Upper lobe of right lung (tissue), 1 donor: ENCODE measurements around the gene CASP12. TPM values are rescaled to one million over a fixed set of nuclear protein-coding genes. Genes with fewer than 3 reads are reported as not detected.

Experiments used
- ATAC-seq: fragments of 200-7000 bp; cut with Tn5 transposase; one replicate; pipeline ENCODE4 v1.9.1; 2020; ENCODE audit warnings: mild to moderate bottlenecking, moderate library complexity
- DNase-seq: peaks from one replicate; pipeline ENCODE4 v3.0.0-alpha.2; 2020
- H3K27ac ChIP-seq: fragments of 200-600 bp; one replicate; pipeline ENCODE4 v1.8.0; 2022
- H3K27me3 ChIP-seq: fragments of 200-600 bp; one replicate; pipeline ENCODE4 v1.8.0; 2022; ENCODE audit warnings: mild to moderate bottlenecking
- H3K36me3 ChIP-seq: fragments of 200-600 bp; one replicate; pipeline ENCODE4 v1.8.0; 2022
- H3K4me1 ChIP-seq: fragments of 200-600 bp; one replicate; pipeline ENCODE4 v1.8.0; 2022
- H3K4me3 ChIP-seq: fragments of 200-600 bp; one replicate; pipeline ENCODE4 v1.8.0; 2022; ENCODE audit warnings: mild to moderate bottlenecking
- H3K9me3 ChIP-seq: fragments of 200-600 bp; one replicate; pipeline ENCODE4 v1.8.0; 2022
- intact Hi-C: fragments of 100-400 bp; cut with DNase I; formaldehyde crosslinking; loops from one replicate; pipeline ENCODE4 v1.11.0; 2022
- total RNA-seq: library from RNA; stranded (reverse); fragmentation: NEBNext Ultra II Directional; extraction: Animal tissue kit (Norgen Biotek cat#: 25700); gene quantifications from one replicate; pipeline ENCODE4 v1.2.1, GENCODE V29; 2021
- TF ChIP-seq, protein P1 (sequence below): fragments of 200-600 bp; IDR thresholded peaks from one replicate; pipeline ENCODE4 v1.8.0; 2022; ENCODE audit warnings: antibody characterized with exemption
- donor health status: DM: no; HTN: yes; CAD: no; lungs with severe emphysema.

The CASP12 gene
- total RNA-seq, 1 donor from 2014 or later = 2.4 TPM

DNA sequence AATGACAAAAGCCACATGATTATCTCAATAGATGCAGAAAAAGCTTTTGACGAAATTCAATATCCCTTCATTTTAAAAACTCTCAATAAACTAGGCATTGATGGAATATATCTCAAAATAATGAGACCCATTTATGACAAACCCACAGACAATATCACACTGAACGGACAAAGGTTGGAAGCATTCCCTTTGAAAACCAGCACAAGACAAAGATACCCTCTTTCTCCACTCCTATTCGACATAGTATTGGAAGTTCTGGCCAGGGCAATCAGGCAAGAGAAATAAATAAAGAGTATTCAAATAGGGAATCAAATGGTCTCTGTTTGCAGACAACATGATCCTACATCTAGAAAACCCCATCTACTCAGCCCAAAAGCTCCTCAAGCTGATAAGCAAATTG, 52.0 kb downstream of the CASP12 start:
- H3K4me1 ChIP-seq = no peaks in the 10 kb centered on the region
- H3K27ac ChIP-seq = no peak overlapping the region
- no peaks in the 10 kb centered on the region for H3K27me3 ChIP-seq
- H3K4me3 ChIP-seq = no peak overlapping the region
- no peak for DNase-seq
- TF ChIP-seq, protein P1, sequence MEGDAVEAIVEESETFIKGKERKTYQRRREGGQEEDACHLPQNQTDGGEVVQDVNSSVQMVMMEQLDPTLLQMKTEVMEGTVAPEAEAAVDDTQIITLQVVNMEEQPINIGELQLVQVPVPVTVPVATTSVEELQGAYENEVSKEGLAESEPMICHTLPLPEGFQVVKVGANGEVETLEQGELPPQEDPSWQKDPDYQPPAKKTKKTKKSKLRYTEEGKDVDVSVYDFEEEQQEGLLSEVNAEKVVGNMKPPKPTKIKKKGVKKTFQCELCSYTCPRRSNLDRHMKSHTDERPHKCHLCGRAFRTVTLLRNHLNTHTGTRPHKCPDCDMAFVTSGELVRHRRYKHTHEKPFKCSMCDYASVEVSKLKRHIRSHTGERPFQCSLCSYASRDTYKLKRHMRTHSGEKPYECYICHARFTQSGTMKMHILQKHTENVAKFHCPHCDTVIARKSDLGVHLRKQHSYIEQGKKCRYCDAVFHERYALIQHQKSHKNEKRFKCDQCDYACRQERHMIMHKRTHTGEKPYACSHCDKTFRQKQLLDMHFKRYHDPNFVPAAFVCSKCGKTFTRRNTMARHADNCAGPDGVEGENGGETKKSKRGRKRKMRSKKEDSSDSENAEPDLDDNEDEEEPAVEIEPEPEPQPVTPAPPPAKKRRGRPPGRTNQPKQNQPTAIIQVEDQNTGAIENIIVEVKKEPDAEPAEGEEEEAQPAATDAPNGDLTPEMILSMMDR = no peak
- H3K9me3 ChIP-seq = no peaks in the 10 kb centered on the region
- no peak for ATAC-seq
- intact Hi-C loops = no loop called here
- H3K36me3 ChIP-seq = no peaks in the 10 kb centered on the region

DNA sequence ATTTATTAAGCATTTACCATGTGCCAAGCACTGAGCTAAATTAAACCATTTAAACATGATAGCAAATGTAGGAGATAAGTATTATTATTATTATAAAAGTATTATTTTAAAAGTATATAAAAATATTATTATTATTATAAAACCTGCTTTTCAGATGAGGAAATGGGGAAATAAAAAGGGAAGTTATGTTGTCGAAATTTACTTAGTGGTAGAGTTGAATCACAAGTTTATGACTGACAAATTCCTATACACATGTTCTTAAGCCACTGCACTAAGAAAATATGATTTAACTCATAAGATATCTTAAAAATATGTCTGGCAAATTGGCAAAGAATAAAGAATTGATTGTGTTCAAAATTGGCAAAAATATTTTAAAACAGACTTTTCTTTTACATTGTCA, 53.8 kb downstream of the CASP12 start:
- intact Hi-C loops = no loop called here
- no peak overlapping the region for H3K4me3 ChIP-seq
- no peaks in the 10 kb centered on the region for H3K9me3 ChIP-seq
- H3K36me3 ChIP-seq = no peaks in the 10 kb centered on the region
- ATAC-seq = no peak
- TF ChIP-seq, protein P1 = no peak
- no peak overlapping the region for H3K27ac ChIP-seq
- H3K27me3 ChIP-seq = no peaks in the 10 kb centered on the region
- H3K4me1 ChIP-seq = no peaks in the 10 kb centered on the region
- DNase-seq = no peak

DNA sequence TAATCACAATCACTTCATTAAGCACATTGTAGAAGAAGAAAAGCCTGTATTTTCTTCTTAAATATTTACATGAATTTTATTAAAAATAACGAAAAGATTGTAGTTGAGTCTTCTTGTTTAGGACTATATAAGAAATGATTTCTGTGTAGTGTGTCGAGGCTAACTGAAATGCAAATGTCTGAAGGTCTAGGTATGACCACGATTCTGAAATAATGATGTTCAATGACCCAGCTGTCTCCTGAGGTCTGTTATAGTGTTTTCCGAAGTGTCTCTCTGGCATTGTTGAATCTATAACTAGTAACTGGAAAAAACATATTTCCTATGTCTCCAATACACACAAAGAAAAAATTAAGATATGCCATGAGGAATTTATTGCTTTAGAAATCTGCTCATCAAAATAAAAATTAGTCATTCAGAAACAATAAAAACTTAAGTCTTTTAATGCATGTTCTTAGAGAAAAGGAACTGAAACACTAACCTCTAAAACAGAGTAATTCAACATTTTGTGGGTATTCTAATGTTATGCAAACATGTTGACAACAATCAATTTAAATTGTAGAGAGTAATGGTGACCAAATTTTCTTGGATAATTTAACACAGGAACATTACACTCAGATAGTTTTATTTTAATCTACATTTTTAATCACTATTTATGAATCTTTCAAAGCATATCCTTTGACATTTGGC, 55.0 kb downstream of the CASP12 start:
- Histone ChIP-seq H3K27ac (no peak overlapping the region), H3K36me3 (no peaks in the 10 kb centered on the region), H3K4me1 (no peaks in the 10 kb centered on the region), H3K4me3 (no peak overlapping the region), H3K27me3 (no peaks in the 10 kb centered on the region), H3K9me3 (no peaks in the 10 kb centered on the region)
- intact Hi-C loops = no loop called here
- no peak for DNase-seq
- no peak for ATAC-seq
- TF ChIP-seq, protein P1 = no peak

DNA sequence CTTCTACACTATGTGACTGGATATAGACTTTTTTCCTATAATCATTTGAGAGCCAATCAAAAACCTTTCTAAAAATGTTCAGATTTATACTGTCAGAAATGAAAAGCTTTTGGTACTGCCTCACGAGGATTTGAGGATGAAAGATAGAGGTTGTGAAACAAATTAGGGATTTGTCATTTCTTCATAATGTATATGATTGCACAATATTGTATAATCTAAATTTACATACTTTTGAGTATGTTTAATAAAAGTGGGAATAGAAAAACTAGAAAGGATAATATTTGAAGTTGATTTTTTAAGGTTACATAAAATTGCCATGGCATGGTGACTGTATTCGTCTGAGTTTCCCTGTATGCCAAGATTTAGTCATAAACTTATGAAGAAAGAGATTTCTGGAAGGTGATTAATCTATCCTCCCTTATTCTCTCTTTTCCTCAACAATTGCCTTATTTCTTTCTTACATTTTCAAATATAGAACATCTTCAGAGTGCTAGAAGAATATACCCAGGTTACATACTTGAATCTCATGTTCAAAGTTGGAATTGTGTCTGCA, 56.2 kb downstream of the CASP12 start:
- no peak overlapping the region for H3K27ac ChIP-seq

DNA sequence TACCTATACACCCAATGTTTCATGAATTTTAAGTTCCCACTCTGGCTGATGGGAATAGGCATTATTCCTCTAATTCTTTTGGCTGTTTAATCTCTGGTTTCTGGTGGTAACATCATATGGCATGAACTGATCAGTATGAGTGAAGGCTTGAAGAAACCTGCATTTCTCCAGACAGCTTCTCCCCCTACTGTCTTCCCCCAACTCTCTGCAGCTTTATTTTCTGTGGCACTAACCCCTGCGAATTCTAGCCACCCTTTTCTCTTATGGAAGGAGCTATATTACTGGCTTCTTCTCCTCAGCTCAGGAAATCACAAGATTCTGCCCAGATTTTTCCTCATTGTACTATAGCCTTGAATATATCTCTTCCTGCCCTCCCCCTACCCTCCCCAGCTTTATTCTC, 57.1 kb downstream of the CASP12 start:
- Histone ChIP-seq H3K4me3 (no peak overlapping the region), H3K9me3 (no peaks in the 10 kb centered on the region), H3K4me1 (no peaks in the 10 kb centered on the region), H3K27ac (no peak overlapping the region), H3K36me3 (no peaks in the 10 kb centered on the region), H3K27me3 (no peaks in the 10 kb centered on the region)
- TF ChIP-seq, protein P1 = no peak
- intact Hi-C loops = no loop called here
- no peak for DNase-seq
- no peak for ATAC-seq

More for the DNA sequence above, 56.2 kb downstream of the CASP12 start:
- intact Hi-C loops = no loop called here
- no peaks in the 10 kb centered on the region for H3K4me1 ChIP-seq
- no peaks in the 10 kb centered on the region for H3K36me3 ChIP-seq
- no peaks in the 10 kb centered on the region for H3K9me3 ChIP-seq
- H3K27me3 ChIP-seq = no peaks in the 10 kb centered on the region
- DNase-seq (no peak), ATAC-seq (no peak)
- no peak overlapping the region for H3K4me3 ChIP-seq
- TF ChIP-seq, protein P1 = no peak
